ENCODE measurements around the gene CTRL.
A peak's percentile ranks its signal among the peaks of the same experiment; 100 is the strongest.
"Not testable (repeated sequence)": the region's sequence is repeated elsewhere in the genome, so short reads cannot be mapped to it uniquely, and the experiment has no call there.

CTRL gene

DNA sequence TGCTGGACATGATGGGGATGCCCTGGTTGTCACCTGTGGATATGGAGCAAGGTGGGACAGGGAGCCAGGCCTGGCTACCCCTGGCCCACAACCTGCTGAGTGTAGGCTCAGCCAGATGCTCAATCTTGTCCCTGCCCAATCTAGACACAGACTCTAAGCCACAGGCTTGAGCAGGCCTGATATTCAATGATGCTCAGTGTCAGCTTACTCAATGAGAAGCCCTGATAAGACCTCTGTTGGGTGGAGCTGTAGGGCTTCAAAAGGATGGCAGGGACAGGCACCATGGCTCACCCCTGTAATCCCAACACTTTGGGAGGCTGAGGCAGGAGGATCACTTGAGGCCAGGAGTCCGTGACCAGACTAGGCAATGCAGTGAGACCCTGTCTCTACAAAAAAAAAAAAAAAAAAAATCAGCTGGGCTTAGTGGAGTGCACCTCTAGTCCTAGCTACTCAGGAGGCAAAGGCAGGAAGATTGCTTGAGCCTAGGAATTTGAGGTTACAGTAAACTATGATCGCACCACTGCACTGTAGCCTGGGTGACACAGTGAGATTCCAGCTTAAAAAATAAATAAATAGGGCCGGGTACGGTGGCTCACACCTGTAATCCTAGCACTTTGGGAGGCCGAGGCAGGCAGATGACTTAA is 8.9 kb upstream of the CTRL start:
- no peak for DNase-seq

DNA sequence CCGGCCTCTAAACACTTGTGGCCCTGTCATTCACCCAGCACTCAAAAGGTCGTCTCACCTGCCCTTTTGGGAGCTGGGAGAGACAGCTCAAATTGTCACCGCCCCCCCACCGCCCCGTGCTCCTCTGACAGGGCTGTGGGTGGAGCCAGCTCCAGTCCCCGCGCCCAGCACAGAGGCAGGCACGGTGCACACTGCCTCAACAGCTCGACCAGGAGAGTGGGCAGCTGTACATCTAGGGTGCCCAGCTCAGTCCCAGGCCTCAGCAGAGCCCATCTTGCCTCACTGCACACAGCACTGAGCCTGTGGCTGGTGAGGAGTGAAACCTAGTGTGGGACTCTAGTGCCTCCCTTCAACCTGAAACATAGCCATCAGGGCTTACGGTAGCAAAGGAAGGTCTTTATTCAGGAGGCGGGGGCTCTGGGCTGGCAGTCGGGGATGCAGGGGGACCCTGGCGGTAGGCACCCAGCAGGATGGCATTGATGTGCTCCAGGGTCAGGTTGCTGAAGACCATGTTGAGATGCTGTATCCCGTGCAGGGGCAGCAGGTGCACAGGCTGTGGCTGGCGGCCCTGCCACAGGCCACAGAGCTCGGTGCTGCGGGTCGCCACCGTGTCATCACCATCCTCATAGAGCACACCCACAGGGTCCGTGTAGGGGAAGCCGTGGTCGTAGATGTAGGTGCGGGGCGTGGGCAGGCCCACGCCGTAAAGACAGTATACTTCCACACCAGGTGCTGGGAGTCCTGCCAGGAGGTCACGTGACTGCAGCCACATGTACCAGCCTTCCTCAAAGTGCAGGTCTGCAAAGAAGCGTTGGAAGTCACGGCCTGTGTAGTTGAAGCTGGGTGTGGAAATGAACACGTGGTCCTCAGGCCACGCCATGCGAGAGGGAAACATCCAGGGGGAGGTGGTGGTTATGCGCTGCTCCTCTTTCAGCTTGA is 8.1 kb upstream of the CTRL start:
- DNase-seq: no peak

DNA sequence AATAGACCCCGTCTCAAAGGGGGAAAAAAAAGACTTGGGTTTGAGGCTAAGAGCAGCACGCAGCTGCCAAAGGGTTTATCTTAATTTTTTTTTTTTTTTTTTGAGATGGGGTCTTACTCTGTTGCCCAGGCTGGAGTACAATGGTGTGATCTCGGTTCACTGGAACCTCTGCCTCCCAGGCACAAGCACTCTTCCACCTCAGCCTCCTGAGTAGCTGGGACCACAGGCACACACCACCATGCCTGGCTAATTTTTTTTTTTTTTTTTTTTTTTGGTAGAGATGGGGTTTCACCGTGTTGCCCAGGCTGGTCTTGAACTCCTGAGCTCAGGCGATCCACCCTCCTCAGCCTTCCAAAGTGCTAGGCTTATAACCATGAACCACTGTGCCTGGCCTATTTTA is 6.1 kb upstream of the CTRL start:
- not testable (repeated sequence) for DNase-seq

DNA sequence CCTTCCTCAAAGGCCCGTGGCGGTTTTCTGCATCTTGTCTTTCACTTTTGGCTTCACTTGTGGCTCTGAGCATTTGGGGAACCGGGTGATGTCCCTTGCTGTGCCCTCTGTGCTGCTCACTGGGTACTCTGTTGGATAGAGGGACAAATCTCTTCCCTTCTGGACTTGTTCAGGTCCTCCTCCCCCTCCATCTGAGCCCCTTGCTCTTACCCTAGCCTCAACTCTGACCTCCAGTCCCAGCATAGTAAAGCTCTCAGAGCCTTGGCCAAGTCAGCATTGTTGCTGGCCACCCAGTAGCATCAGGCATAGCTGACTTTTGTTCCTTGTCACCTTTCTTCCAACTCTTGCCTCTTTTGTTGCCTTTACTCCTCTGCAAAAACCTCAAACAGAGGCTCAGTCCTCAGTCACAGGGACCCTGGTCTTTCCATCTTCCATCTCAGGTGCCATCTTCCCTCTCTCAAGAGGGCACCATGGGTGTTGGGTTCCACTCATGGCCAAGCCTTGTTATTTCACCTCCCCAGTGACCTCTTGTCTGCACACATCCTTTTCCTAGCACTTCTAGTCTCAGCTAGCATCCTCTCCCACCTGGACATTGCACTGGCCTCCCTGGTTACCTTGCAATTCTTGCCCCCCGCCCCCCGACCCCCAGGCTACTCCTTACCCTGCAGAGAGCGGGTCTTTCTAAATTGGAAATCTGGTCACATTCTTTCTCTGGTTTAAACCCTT is 5.4 kb upstream of the CTRL start:
- no peak for DNase-seq

DNA sequence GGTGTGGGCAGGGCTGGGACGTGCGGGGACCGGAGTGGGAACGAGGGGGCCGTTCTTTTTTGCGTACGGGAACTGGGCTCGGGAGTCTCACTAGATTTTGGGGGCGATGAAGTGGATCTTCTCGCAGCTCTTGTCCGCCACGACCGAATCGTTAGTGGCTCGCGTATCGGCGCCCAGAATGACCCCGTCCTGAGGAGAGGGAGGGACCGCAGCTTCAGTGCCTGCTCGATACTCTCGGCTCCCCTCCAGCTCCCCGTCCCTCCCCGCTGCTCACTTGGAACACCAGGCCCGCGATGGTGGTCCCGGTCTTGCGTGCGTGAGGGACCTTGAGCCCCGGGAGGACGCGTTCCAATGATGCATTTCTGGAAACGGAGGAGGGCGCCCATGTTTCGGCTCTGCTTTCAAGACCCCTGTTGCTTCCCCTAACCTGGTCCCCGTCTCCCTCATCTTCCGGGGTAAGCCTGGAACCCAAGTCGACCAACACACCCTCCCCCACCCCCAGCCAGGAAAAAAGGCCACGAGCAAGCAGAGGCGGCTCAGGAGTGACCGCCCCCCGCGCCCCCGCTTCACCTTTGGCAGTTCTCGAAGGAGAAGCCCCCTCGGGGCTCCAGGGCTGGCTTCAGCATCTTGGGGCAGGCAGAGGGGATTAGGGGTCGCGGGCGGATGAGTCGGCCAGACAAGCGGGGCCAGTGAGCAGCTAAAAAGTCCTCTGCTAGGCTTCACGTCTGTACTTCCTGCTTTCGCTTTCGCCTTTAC is 4.6 kb upstream of the CTRL start, which contains the start of gene PSMB10:
Gene PSMB10 (minus strand): TSS at position 727 of the 756 bp plus-strand sequence. CDS start 101 bp downstream, at position 626.
- DNase-seq: peak; percentile 31

DNA sequence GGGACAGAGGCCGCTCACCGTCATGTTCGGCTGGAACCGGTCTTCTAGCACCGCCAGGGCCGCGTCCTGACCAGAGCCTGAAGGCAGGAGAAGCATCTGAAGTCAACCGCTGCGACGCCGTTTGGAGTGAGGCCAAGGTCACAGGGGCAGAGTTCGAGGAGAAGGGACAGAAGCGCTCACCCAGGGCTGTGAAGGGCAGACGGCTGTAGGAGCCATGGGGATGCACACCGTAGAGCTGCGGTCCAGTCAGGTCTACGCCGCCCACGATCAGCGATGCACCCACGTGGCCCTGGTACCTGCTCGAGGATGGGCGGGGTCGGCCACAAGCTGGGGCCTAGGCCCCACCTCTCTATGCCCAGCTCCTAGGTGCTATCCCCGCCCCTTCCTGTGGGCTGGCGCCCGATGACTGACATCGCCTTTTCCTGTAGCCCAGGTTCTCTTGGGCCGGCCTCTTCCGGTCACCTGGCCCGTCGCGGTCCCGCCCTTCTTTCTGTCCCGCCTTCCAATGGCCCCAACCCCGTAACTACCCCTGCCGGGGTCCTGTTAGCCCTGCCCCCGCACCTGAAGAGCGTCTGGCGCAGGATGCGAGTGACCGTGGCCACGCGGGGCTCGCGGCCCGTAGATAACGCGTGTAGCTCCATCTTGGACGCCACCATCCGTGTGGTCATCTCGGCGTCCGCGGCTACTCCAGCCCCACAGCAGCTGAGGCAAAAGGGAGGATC is 3.9 kb upstream of the CTRL start:
- DNase-seq: peak; percentile 99

DNA sequence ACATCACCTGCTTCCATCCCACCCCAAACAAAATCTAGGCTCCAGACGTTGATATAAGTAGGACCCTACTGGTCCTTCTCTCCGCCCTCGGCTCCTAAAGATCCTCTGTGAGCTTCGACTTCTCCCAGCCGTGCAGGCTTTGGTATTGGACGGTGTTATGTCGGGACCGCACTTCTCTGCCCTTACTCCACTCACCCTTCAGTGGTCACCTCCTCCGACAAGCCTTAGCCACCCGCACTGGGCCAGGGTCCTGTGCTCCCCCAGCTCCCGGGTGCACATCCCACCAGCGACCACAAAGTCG is 3.4 kb upstream of the CTRL start:
- no peak for DNase-seq

DNA sequence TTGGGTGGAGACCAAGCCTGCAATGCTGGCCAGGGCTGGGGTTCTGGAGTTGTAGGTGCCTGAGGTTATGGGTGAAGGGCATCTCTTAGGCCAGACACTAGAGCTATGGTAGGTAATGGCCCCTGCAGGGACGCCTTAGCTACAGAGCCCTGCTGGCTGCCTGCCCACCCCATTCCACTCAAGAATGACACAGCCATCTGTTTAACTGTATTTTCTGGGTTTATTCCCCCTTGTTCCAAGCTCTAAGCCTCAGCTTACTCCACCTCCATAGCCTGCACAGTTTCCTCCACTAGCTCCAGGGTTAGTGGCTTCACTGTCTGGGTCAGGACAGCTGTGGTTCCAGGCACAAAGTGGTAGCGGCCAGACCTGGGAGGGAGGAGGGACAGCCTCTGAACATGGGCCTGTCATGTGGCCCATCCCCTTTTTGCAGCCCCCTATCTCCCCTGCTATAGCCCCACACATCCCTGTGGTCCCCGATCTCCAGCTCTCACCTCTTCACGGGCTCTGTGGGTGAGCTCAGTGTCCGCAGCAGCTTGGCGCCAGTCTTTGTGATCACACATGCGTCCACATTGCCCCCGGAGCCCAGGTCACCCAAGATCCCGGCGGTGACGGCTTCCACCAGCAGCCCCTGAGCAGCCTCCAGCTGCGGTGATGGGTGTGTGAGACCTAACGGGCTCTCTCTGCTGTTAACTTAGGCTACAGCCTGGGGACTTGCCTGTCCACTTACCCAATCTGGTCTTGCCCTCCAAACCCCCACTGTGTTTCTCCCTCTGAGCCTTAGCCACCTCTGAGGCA is 2.8 kb upstream of the CTRL start:
- no peak for DNase-seq

DNA sequence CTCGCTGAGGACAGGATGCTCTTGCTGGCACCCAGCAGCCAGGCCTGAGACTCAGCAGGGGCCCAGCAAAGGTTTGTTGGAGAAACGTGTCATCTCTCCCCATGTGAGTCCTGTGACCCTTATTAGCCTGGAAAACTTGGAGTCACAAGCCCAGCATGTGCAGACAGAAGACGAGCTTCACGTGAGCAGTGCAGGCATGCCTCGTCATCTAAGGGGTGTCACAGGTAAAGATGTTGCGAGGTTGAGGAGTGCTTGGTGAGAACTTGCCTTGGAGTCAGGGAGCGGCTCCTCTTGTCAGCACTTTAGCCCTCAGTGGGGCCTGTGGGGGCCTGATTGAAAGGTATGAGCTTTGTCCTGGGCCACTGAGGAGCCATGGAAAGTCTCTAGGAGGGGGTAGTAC is 2.1 kb upstream of the CTRL start:
- DNase-seq: no peak

DNA sequence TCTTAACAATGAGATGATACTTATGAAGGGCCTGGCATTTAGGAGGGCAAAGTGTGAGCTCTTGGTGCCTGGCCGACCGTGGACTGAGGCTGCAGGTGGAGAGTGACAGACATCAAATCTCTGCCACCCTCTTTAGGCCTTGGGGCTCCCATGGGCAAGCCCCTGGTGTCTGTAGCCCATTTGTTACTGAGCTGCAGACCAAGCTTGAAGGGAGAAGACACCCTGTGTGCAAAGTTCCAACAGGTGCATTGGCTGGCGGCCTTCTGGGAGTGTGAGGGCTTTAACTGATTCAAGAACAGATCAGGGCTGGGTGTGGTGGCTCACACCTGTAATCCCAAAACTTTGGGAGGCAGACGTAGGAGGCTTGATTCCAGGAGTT is 789 bp upstream of the CTRL start:
- DNase-seq: no peak

DNA sequence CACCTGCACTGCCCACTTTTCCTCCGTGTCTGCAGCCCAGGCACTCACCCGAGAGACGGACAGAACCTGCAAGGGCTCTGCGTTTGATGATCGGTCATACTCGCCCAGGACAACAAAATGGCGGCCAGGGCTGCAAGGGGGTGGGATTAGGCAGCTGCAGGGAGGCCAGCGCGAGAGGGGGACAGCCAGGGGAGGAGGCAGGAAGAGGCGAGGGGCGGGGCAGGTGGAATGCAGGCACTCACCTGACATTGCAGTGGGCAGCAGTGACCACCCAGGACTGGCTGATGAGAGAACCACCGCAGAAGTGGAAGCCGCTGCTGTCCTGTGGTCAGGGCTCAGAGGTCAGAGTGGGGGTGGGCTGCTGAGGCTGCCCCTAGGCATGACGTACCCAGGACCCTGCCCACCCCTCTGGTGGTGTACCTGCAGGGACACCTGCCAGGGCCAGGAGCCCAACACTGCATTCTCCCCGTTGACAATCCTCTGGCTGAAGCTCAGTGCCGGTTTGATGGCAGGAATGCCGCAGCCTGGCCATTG is 917 bp downstream of the CTRL start:
- DNase-seq: no peak

DNA sequence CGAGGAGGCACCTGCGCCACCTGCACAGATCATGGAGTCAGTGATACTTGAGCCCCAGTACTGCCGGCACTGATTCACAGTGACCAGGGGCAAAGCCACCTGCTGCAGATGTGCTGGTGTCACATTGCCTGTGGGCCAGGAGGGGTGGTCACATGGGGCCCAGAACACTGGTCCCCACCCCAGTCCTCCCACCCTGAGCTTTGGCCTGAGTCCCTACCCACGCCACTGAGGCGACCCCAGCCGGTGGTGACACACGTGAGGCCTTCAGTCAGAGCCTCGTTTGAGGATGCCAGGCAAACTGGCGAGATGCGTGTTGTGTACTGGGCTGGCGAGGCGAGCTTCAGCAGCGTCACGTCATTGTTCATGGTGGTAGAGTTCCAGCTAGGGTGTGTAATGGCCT is 1.5 kb downstream of the CTRL start:
- DNase-seq: no peak

DNA sequence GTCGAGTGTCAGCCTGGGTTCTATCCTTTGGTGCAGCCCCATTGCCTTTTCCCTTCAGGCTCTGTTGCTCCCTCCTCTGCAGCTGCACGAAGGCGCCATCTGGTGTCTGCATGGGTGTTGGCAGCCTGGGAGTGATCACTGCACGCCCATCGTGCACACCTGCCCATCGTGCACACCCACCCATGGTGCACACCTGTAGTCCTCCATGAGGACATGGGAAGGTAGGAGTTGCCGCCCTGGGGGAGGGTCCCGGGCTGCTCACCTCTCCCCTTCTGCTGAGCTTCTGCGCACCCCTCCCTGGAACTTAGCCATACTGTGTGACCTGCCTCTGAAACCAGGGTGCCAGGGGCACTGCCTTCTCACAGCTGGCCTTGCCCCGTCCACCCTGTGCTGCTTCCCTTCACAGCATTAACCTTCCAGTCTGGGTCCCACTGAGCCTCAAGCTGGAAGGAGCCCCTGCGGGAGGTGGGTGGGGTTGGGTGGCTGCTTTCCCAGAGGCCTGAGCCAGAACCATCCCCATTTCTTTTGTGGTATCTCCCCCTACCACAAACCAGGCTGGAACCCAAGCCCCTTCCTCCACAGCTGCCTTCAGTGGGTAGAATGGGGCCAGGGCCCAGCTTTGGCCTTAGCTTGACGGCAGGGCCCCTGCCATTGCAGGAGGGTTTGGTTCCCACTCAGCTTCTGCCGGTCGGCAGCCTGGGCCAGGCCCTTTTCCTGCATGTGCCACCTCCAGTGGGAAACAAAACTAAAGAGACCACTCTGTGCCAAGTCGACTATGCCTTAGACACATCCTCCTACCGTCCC is 2.9 kb downstream of the CTRL start:
- DNase-seq: peak; percentile 85

DNA sequence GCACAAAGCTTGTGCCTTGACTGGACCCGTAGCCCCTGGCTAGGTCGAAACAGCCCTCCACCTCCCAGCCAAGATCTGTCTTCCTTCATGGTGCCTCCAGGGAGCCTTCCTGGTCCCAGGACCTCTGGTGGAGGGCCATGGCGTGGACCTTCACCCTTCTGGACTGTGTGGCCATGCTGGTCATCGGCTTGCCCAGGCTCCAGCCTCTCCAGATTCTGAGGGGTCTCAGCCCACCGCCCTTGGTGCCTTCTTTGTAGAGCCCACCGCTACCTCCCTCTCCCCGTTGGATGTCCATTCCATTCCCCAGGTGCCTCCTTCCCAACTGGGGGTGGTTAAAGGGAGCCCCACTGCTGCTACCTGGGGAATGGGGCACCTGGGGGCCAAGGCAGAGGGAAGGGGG is 3.5 kb downstream of the CTRL start:
- DNase-seq: no peak

DNA sequence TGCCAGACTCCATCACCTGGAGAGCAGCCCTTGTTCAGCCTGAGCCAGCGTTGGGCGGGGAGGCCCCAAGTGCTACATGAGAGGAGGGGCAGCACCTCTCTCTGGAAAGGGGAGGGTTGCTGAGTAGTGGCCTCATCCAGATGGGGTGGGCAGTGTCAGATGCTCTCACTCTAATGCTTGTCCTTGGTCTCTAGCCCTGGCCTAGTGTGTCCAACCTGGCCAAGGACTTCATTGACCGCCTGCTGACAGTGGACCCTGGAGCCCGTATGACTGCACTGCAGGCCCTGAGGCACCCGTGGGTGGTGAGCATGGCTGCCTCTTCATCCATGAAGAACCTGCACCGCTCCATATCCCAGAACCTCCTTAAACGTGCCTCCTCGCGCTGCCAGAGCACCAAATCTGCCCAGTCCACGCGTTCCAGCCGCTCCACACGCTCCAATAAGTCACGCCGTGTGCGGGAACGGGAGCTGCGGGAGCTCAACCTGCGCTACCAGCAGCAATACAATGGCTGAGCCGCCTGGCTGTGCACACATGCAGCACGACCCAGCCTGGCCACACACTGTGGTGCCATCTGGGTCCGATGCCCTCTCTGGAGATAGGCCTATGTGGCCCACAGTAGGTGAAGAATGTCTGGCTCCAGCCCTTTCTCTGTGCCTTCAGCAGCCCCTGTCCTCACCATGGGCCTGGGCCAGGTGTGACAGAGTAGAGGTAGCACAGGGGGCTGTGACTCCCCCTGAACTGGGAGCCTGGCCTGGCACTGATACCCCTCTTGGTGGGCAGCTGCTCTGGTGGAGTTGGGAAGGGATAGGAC is 4.3 kb downstream of the CTRL start:
- no peak for DNase-seq

DNA sequence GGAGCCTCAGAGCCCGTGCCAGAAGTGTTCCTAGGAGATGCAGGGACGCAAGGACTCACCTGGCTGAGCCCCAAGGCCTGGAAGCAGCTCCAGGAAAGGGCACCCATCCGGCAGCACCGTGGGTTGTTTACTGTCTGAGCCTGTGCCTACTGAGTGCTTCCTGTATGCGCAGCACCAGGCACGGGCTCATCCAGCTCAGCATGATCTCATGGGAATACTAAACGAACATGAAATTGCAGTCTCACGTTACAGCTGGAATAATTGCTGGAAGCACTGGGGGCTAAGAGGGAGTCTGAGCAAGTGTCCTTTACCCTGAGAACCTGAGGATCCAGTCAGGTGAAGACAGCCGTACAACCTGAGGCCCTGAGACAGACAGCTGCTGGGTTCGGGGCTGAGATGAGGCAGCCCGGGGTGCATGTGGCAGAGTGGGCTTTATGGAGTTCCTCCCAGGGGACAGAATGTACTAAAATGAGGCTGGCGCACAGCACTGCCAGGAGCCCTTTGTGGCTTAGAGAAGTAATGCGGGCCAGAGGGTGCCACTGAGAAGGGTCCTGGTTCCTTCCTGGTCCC is 5.4 kb downstream of the CTRL start:
- DNase-seq: peak; percentile 95

DNA sequence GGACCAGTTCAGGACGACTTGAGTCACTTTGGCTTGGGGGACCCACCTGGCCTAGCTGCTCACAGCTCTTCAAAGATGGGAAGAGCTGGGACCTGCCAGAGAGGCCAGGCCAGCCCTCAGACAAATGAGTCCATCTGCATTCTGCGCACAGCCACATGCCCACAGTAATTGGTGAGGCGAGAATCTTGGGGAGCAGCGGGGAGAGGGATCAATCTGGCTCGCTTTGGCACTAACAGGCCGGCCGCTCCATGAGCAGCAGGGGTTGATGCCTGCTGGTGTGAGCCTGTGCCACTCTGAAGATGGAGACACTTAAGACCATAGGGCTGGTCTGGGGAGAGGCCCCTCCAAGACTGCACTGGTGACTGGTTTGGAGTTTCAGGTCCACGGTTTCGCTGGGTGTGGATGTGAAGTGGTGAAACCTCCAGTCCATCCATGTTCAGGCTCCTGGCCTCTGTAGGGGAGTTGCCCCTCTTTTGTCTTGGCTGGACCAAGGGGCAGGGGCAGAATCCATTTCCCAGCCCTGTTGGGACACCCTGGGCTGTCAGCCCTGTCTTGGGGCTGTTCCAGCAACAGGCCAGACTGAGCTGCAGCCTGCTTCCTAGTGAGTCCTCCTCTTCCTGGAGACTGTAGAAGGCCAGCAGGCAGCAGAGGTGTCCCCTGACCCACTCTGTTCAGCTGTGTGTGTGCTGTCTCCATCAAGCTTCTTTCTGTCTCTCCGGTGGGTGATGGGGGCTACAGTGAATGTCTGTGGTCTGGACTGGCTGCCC is 7.3 kb downstream of the CTRL start:
- no peak for DNase-seq

DNA sequence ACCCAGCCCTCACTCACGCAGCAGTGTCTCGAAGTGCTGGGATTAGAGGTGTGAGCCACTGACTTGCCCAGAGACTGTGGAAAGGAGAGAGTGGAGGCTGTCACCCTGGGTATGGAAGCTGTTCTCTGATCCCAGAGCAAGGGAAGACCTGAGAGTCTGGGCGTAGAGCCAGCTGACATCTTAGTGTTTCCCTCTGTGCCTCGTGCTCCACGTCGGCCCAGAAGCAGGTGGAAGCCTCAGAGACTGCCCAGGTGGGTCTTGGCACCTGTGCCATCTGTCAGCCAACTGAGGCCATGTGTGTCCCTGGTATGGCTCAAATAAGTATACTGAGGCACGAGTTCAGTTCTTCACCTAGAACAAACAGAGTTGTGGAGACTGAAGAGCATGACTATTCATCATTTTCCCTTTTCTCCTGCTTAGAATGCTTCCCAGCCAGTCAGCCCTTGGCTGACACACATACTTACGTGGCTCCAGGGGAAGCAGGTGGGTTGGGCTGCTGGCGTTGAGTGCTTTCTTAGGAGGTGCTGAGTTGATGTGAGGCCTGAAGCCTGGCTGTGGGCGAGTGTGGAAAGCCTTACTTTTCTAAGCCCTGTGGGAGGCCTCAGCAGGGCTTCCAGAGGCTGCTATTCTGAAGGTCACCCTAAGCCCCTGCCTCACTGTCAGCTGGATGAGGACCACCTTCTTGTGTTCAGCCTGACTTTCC is 8.1 kb downstream of the CTRL start:
- peak; percentile 80 for DNase-seq
